Measurements from ENCODE around the gene CD247. TPM values are rescaled to one million over a fixed set of nuclear protein-coding genes. Genes with fewer than 3 reads are reported as not detected.

The CD247 gene
- total and polyA plus RNA-seq, 10 donors = 15.8 to 67.1 (median 33.1) TPM

DNA sequence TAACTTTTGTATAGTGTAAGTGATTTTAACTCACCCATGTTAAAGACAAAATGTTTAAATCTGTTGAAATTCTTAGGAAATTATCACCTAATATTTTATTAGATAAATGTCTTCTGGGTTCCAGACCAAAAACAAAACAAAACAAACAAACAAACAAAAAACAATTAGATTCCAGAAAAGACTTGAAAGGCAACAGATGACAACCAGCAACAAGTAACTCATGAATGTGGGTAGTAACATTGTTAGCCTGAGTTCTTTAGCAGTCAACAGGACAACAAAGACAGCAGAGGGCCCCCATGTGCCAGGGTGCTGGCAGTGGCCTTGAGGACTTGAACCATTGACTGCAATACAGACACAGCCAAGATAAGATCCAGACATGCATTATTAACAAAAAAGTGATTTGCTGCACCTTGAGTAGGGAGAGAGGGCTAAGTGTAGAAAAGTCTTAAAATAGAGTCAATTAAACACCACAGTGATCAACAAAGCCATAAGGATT is 2.4 kb upstream of the CD247 start:
- Histone ChIP-seq H3K36me3 (no peaks in the 10 kb centered on the region), H3K9me3 (no peaks in the 10 kb centered on the region), H3K27ac (no peak overlapping the region), H3K4me3 (no peak overlapping the region), H3K4me1 (peaks cover 0 to 12% (median 0%) of the 10 kb centered on the region in 6 donors), H3K27me3 (replicated peaks in 1 of 7) (no peaks in the 10 kb centered on the region)
- TF ChIP-seq POLR2AphosphoS5 (IDR thresholded peaks at IDR 0.05) (no peak), POLR2A (IDR thresholded peaks at IDR 0.05) (no peak)
- TF ChIP-seq, protein P1, sequence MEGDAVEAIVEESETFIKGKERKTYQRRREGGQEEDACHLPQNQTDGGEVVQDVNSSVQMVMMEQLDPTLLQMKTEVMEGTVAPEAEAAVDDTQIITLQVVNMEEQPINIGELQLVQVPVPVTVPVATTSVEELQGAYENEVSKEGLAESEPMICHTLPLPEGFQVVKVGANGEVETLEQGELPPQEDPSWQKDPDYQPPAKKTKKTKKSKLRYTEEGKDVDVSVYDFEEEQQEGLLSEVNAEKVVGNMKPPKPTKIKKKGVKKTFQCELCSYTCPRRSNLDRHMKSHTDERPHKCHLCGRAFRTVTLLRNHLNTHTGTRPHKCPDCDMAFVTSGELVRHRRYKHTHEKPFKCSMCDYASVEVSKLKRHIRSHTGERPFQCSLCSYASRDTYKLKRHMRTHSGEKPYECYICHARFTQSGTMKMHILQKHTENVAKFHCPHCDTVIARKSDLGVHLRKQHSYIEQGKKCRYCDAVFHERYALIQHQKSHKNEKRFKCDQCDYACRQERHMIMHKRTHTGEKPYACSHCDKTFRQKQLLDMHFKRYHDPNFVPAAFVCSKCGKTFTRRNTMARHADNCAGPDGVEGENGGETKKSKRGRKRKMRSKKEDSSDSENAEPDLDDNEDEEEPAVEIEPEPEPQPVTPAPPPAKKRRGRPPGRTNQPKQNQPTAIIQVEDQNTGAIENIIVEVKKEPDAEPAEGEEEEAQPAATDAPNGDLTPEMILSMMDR (IDR thresholded peaks at IDR 0.05 in 8 of 11, conservative IDR thresholded peaks at IDR 0.05 in 3 of 11) = no peak
- DNase-seq = no peak
- intact Hi-C loops (cut with DNase I; ENCODE audit: low total_unique reads) = no loop called here

GRCh38 chr1:167517535-167518330 is 596 bp downstream of the CD247 start:
- peaks cover 0 to under 1% (median 0%) of the 10 kb centered on the region in 7 donors for H3K27me3 ChIP-seq (replicated peaks in 1 of 7)
- H3K4me3 ChIP-seq = peak overlapping the region; percentile 17 to 69 (median 36)
- H3K27ac ChIP-seq = peak overlapping the region; percentile 57 to 89 (median 78)
- 76 to 84% (median 82%) methylated on average over 24 to 30 of the region's 30 CpGs for WGBS, 5 donors
- peaks cover 0 to 29% (median 0%) of the 10 kb centered on the region in 6 donors for H3K4me1 ChIP-seq
- H3K9me3 ChIP-seq = no peaks in the 10 kb centered on the region
- peak; percentile 87 for DNase-seq
- intact Hi-C loops (cut with DNase I; ENCODE audit: low total_unique reads) = no loop called here
- no peaks in the 10 kb centered on the region for H3K36me3 ChIP-seq
- TF ChIP-seq, protein P1 (IDR thresholded peaks at IDR 0.05 in 8 of 11, conservative IDR thresholded peaks at IDR 0.05 in 3 of 11) = peak in 1 of 11 experiments; percentile 15
- TF ChIP-seq POLR2A (IDR thresholded peaks at IDR 0.05) (no peak), POLR2AphosphoS5 (IDR thresholded peaks at IDR 0.05) (peak; percentile 60 to 80 (median 68))

DNA sequence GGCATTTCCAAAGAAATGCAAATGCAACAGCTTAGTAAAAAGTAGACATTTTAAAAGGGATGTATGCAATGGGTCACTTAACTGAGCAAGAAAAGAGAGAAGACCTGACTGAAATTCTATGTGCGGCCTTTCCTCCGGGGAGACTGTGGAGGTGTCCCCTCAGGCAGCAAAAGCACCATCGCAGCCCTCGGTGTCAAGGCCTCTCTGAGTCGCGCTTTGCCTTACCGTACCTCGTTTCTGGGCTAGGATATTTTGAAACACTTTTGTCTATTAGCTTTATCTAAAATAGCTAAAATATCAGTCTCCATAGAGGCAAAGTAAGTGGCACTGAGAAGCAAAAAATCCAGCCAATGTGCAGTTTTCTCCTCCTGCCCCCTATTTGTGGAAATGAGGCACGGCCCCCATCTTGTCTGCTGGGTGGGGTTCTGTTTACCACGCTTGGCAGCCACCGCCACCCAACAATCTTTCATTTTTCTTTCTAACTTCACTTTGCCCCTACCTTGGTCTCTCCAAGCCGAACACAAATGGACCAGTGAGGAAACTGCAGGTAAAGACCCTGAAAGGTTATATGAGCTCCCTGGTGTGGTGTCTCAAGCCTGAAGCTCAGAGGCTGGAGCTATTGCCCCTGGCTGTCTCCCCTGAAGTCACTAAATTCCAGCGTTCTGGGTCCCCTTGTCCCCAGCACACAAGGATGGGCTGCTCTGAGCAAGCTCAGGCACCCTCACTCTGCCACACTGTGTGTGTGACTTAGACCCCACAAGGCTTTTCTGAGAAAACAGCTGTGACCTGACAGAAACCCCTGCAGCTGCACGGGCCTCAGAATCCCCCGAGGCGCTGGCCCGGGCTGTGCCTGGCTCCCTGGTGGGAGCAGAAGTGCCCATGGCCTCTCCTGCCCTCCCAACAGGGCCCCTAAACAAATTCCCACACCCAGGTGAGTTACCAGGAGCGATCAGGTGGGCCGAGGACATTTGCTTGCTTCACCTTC is 1.6 kb downstream of the CD247 start:
- DNase-seq = no peak
- Histone ChIP-seq H3K27me3 (replicated peaks in 1 of 7) (peaks cover 0 to 3% (median 0%) of the 10 kb centered on the region in 7 donors), H3K9me3 (no peaks in the 10 kb centered on the region), H3K4me3 (peak overlapping the region; percentile 17 to 69 (median 36)), H3K27ac (peak overlapping the region; percentile 57 to 89 (median 78)), H3K4me1 (peaks cover 0 to 39% (median 0%) of the 10 kb centered on the region in 6 donors), H3K36me3 (no peaks in the 10 kb centered on the region)
- intact Hi-C loops (cut with DNase I; ENCODE audit: low total_unique reads) = no loop called here
- WGBS, 5 donors = 58 to 79% (median 70%) methylated on average over 19 of the region's 19 CpGs
- TF ChIP-seq POLR2AphosphoS5 (IDR thresholded peaks at IDR 0.05) = no peak
- TF ChIP-seq, protein P1 (IDR thresholded peaks at IDR 0.05 in 8 of 11, conservative IDR thresholded peaks at IDR 0.05 in 3 of 11) = no peak
- TF ChIP-seq POLR2A (IDR thresholded peaks at IDR 0.05) = no peak
